ENCODE results near the gene ALDH8A1. TPM values are rescaled to one million over a fixed set of nuclear protein-coding genes. Genes with fewer than 3 reads are reported as not detected.

The ALDH8A1 gene
- total RNA-seq, 4 donors from 2014 or later, result 0.56 to 2.4 (median 1.0) TPM; not detected in 1

GRCh38 chr6:134982161-134982560 lies 32.3 kb upstream of the ALDH8A1 start:
- 85% methylated on average over 3 of the region's 3 CpGs for WGBS
- peaks cover 49% of the 10 kb centered on the region for H3K36me3 ChIP-seq
- no peaks in the 10 kb centered on the region for H3K4me1 ChIP-seq

DNA sequence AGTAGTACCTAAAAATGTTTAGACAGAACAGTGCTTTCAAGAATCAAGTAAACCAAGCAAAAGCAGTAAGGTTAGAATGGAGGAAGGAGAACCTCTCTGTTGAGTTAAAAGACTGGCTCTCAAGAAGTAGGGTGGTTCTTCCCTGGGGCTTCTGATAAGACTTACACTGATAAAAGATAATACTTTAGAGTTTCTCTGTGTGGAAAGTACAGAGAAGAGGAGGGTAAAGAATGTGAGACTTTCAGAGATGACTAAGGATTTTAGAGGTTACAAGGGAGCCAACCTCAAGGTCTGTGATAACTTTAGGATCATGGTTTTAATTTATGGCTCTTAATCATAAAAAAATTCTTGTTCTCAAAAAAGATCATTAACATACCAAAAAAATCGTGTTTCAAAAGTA lies 30.9 kb upstream of the ALDH8A1 start:
- H3K9me3 ChIP-seq, result no peaks in the 10 kb centered on the region
- WGBS, result 44% methylated on average over 1 of the region's 1 CpG
- H3K36me3 ChIP-seq, result peaks cover 56% of the 10 kb centered on the region
- H3K4me1 ChIP-seq, result no peaks in the 10 kb centered on the region
- no peaks in the 10 kb centered on the region for H3K27me3 ChIP-seq
- DNase-seq (ENCODE audit: low spot score in 2 of 2), result no peak
- H3K27ac ChIP-seq, result no peak overlapping the region
- TF ChIP-seq POLR2AphosphoS5 (IDR thresholded peaks at IDR 0.05) (no peak), EP300 (IDR thresholded peaks at IDR 0.05) (no peak), POLR2A (IDR thresholded peaks at IDR 0.05) (no peak), CTCF (IDR thresholded peaks at IDR 0.05) (no peak)
- H3K4me3 ChIP-seq, result no peak overlapping the region

More at GRCh38 chr6:134982161-134982560, 32.3 kb upstream of the ALDH8A1 start:
- H3K4me3 ChIP-seq, result no peak overlapping the region
- no peak overlapping the region for H3K27ac ChIP-seq
- no peaks in the 10 kb centered on the region for H3K9me3 ChIP-seq
- no peak for DNase-seq (ENCODE audit: low spot score in 2 of 2)
- H3K27me3 ChIP-seq, result no peaks in the 10 kb centered on the region
- TF ChIP-seq POLR2A (IDR thresholded peaks at IDR 0.05) (no peak), EP300 (IDR thresholded peaks at IDR 0.05) (no peak)

GRCh38 chr6:134979142-134979541 lies 29.2 kb upstream of the ALDH8A1 start:
- H3K4me1 ChIP-seq, result no peaks in the 10 kb centered on the region
- no peak for DNase-seq (ENCODE audit: low spot score in 2 of 2)
- WGBS, result 93% methylated on average over 6 of the region's 6 CpGs
- peaks cover 54% of the 10 kb centered on the region for H3K36me3 ChIP-seq
- H3K4me3 ChIP-seq, result no peak overlapping the region
- H3K9me3 ChIP-seq, result no peaks in the 10 kb centered on the region
- H3K27me3 ChIP-seq, result no peaks in the 10 kb centered on the region
- TF ChIP-seq POLR2AphosphoS5 (IDR thresholded peaks at IDR 0.05) (no peak), CTCF (IDR thresholded peaks at IDR 0.05) (no peak), POLR2A (IDR thresholded peaks at IDR 0.05) (no peak), EP300 (IDR thresholded peaks at IDR 0.05) (no peak)
- H3K27ac ChIP-seq, result no peak overlapping the region

DNA sequence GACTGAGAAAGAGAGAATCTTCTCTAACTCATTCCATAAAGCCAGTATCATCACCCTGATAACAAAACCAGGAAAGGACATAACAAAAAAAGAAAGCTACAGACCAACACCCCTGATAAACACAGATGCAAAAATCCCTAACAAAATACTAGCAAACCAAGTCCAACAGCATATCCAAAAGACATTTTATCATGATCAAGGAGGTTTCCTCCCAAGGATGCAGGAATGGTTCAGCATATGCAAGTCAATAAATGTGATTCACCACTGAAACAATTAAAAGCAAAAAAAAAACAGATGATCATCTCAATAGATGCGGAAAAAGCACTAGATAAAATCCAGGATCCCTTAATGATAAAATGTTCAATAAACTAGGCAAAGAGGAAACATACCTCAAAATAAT lies 24.5 kb upstream of the ALDH8A1 start:
- 100% methylated on average over 1 of the region's 1 CpG for WGBS
- TF ChIP-seq EP300 (IDR thresholded peaks at IDR 0.05) (no peak), CTCF (IDR thresholded peaks at IDR 0.05) (no peak), POLR2AphosphoS5 (IDR thresholded peaks at IDR 0.05) (no peak), POLR2A (IDR thresholded peaks at IDR 0.05) (no peak)
- H3K4me3 ChIP-seq, result no peak overlapping the region
- no peaks in the 10 kb centered on the region for H3K27me3 ChIP-seq
- H3K27ac ChIP-seq, result no peak overlapping the region
- no peaks in the 10 kb centered on the region for H3K9me3 ChIP-seq
- H3K36me3 ChIP-seq, result peaks cover 46% of the 10 kb centered on the region
- DNase-seq (ENCODE audit: low spot score in 2 of 2), result no peak
- no peaks in the 10 kb centered on the region for H3K4me1 ChIP-seq

DNA sequence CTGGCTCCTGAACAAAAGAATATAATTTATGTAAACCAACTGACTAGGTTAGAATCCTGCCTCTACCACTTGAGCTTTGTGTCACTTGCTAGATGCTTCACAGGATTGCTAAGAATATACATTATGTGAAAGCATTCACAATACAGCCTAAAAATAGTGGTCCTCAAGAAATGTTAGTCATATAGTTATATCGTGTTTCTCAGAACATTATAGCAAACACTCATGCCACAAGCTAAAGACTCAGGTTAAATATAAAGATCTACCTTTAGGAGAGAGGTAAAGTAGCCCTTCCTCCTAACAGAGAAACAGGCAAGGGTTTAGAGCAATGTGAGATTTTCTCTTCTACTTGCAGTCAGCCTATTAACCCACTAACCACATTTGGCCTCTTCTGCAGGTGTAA lies 17.8 kb upstream of the ALDH8A1 start:
- 68% methylated on average over 1 of the region's 1 CpG for WGBS
- TF ChIP-seq POLR2AphosphoS5 (IDR thresholded peaks at IDR 0.05) (no peak), EP300 (IDR thresholded peaks at IDR 0.05) (no peak), POLR2A (IDR thresholded peaks at IDR 0.05) (no peak), CTCF (IDR thresholded peaks at IDR 0.05) (no peak)
- Histone ChIP-seq H3K36me3 (peaks cover 28% of the 10 kb centered on the region), H3K27me3 (no peaks in the 10 kb centered on the region), H3K4me1 (no peaks in the 10 kb centered on the region), H3K4me3 (no peak overlapping the region), H3K9me3 (no peaks in the 10 kb centered on the region), H3K27ac (no peak overlapping the region)
- no peak for DNase-seq (ENCODE audit: low spot score in 2 of 2)
